Fibroblast of skin of abdomen (primary cell): ENCODE measurements around the gene OR5AK2. TPM values are rescaled to one million over a fixed set of nuclear protein-coding genes. Genes with fewer than 3 reads are reported as not detected.
"Not testable (repeated sequence)": the region's sequence is repeated elsewhere in the genome, so short reads cannot be mapped to it uniquely, and the experiment has no call there.

Experiments used
- DNase-seq: peaks from one replicate; pipeline ENCODE4 v3.0.0-alpha.2; 2013
- polyA plus RNA-seq, 2 experiments: library from polyadenylated mRNA; unstranded; fragments of 120-200 nt; gene quantifications; one replicate each; pipeline ENCODE4 v1.2.1, GENCODE V29; 2013; ENCODE audit not compliant: insufficient read length in 2 of 2

Gene OR5AK2
- not detected for polyA plus RNA-seq (2013, experiment 1 of 2; ENCODE audit: insufficient read length)
- not detected for polyA plus RNA-seq (2013, experiment 2 of 2; ENCODE audit: insufficient read length)

GRCh38 chr11:56988614-56989013 is at the start of gene OR5AK2:
Gene OR5AK2 (plus strand): TSS chr11:56988914. CDS start chr11:56988914, 0 bp downstream.
- no peak for DNase-seq

GRCh38 chr11:56945526-56945925 is 43.2 kb upstream of the OR5AK2 start:
- not testable (repeated sequence) for DNase-seq

GRCh38 chr11:56948991-56949515 is 39.7 kb upstream of the OR5AK2 start:
- DNase-seq: no peak

- DNase-seq: no peak
Measured at GRCh38 chr11:56950510-56950909, 38.2 kb upstream of the OR5AK2 start.

GRCh38 chr11:56953907-56954306 is 34.8 kb upstream of the OR5AK2 start:
- not testable (repeated sequence) for DNase-seq

- DNase-seq: no peak
Measured at GRCh38 chr11:56961609-56962008, 27.1 kb upstream of the OR5AK2 start.

- no peak for DNase-seq
Measured at GRCh38 chr11:56967726-56968125, 21.0 kb upstream of the OR5AK2 start.

- DNase-seq: no peak
Measured at GRCh38 chr11:56968524-56968923, 20.2 kb upstream of the OR5AK2 start.

- no peak for DNase-seq
Measured at GRCh38 chr11:56977314-56977713, 11.4 kb upstream of the OR5AK2 start.

GRCh38 chr11:56990702-56991101 is 2.0 kb downstream of the OR5AK2 start:
- DNase-seq: no peak

GRCh38 chr11:56994532-56994931 is 5.8 kb downstream of the OR5AK2 start:
- DNase-seq: no peak

- no peak for DNase-seq
Measured at GRCh38 chr11:57001674-57002401, 13.1 kb downstream of the OR5AK2 start.

GRCh38 chr11:57008373-57008772 is 19.7 kb downstream of the OR5AK2 start:
- DNase-seq: no peak

- no peak for DNase-seq
Measured at GRCh38 chr11:57015679-57016078, 27.0 kb downstream of the OR5AK2 start.

- no peak for DNase-seq
Measured at GRCh38 chr11:57031556-57031955, 42.8 kb downstream of the OR5AK2 start.
